GM12878 (cell line): ENCODE measurements around the gene MYRF. TPM values are rescaled to one million over a fixed set of nuclear protein-coding genes. Genes with fewer than 3 reads are reported as not detected.

ENCODE experiments used
- ATF7 ChIP-seq: fragments of 450-650 bp; IDR thresholded peaks from 2 replicates; pipeline ENCODE4 v1.6.1; 2016; ENCODE audit warnings: low read depth, mild to moderate bottlenecking
- DPF2 ChIP-seq: fragments of 450-650 bp; IDR thresholded peaks from 2 replicates; pipeline ENCODE4 v1.6.1; 2017; ENCODE audit warnings: mild to moderate bottlenecking
- HDAC6 ChIP-seq: fragments of 200-600 bp; sonication (generic); IDR thresholded peaks from one replicate; pipeline ENCODE4 v1.8.0; 2017; ENCODE audit warnings: antibody characterized with exemption; ENCODE audit not compliant: unreplicated experiment
- PAX8 ChIP-seq: fragments of 450-650 bp; IDR thresholded peaks from 2 replicates; pipeline ENCODE4 v1.6.1; 2017; ENCODE audit warnings: mild to moderate bottlenecking, moderate library complexity
- PBX3 ChIP-seq: IDR thresholded peaks from 2 replicates; pipeline ENCODE4 v1.6.1; 2011; ENCODE audit warnings: mild to moderate bottlenecking, low read depth, low read length, moderate library complexity; ENCODE audit not compliant: insufficient replicate concordance
- RAD51 ChIP-seq: fragments of 450-650 bp; IDR thresholded peaks from 2 replicates; pipeline ENCODE4 v1.6.1; 2016; ENCODE audit warnings: moderate library complexity, mild to moderate bottlenecking, inconsistent platforms
- RBBP5 ChIP-seq: fragments of 200-600 bp; sonication (generic); conservative IDR thresholded peaks from 2 replicates; pipeline ENCODE4 v1.6.1; 2016
- RFX5 ChIP-seq: IDR thresholded peaks from 2 replicates; pipeline ENCODE4 v1.6.1; 2011; ENCODE audit warnings: low read depth, low read length, improper control_type of control experiment
- RUNX3 ChIP-seq: IDR thresholded peaks from 2 replicates; pipeline ENCODE4 v1.6.1; 2012; ENCODE audit warnings: low read length, inconsistent platforms
- SIN3A ChIP-seq: IDR thresholded peaks from 2 replicates; pipeline ENCODE4 v1.6.1; 2012; ENCODE audit warnings: low read depth, low read length, improper control_type of control experiment
- TAF1 ChIP-seq: IDR thresholded peaks from 2 replicates; pipeline ENCODE4 v1.6.1; 2011; ENCODE audit warnings: mild to moderate bottlenecking, low read depth, low read length, borderline replicate concordance
- TCF12 ChIP-seq: IDR thresholded peaks from 2 replicates; pipeline ENCODE4 v1.6.1; 2011; ENCODE audit warnings: low read depth, mild to moderate bottlenecking, low read length
- TCF7 ChIP-seq: IDR thresholded peaks from 2 replicates; pipeline ENCODE4 v1.6.1; 2014; ENCODE audit warnings: antibody characterized with exemption, borderline replicate concordance
- ZBTB11 ChIP-seq: fragments of 450-650 bp; formaldehyde crosslinking; IDR thresholded peaks from 2 replicates; pipeline ENCODE4 v1.5.0; 2022; ENCODE audit warnings: mild to moderate bottlenecking, missing genetic modification characterization
- ZNF207 ChIP-seq: fragments of 450-650 bp; IDR thresholded peaks from 2 replicates; pipeline ENCODE4 v1.6.1; 2014; ENCODE audit warnings: antibody characterized with exemption, mild to moderate bottlenecking, borderline replicate concordance
- ZNF217 ChIP-seq: fragments of 450-650 bp; IDR thresholded peaks from 2 replicates; pipeline ENCODE4 v1.6.1; 2017; ENCODE audit warnings: antibody characterized with exemption, mild to moderate bottlenecking
- ZSCAN29 ChIP-seq: fragments of 450-650 bp; IDR thresholded peaks from 2 replicates; pipeline ENCODE4 v1.6.1; 2017; ENCODE audit warnings: mild to moderate bottlenecking, moderate library complexity
- polyA plus RNA-seq, 11 experiments: library from polyadenylated mRNA; depleted of rRNA in 4 of 11; unstranded in 6 of 11; stranded (reverse) in 5 of 11; fragments of >200 nt; fragmentation: Nextera tagmentation in 4 of 11; fragmentation: Illumina TruSeq in 1 of 11; extraction: Ambion mirVana in 4 of 11; extraction: Trizol in 1 of 11; gene quantifications; 1 replicate in 1 of 11; 2 replicates in 10 of 11; pipeline versions ENCODE4 v1.2.1 to v1.2.3, GENCODE V29; 2011 to 2016; ENCODE audit warnings: inconsistent platforms in 2 of 11, missing spikeins in 2 of 11, low read depth in 1 of 11
- total RNA-seq, 4 experiments: library from RNA; depleted of rRNA in 3 of 4; stranded (reverse); fragments of >200 nt in 3 of 4; fragmentation: Illumina TruSeq in 1 of 4; extraction: Trizol in 1 of 4; gene quantifications; 2 replicates each; pipeline versions ENCODE4 v1.2.1 to v1.2.3, GENCODE V29; 2013 to 2021
- TF ChIP-seq, protein P1 (sequence below): IDR thresholded peaks from 2 replicates; pipeline ENCODE4 v1.6.1; 2012; ENCODE audit warnings: low read length, inconsistent platforms
- TF ChIP-seq, protein P2 (sequence below): fragments of 450-650 bp; IDR thresholded peaks from 2 replicates; pipeline ENCODE4 v1.6.1; 2016; ENCODE audit warnings: mild to moderate bottlenecking
- TF ChIP-seq, protein P3 (sequence below): IDR thresholded peaks from 2 replicates; pipeline ENCODE4 v1.6.1; 2012; ENCODE audit warnings: mild to moderate bottlenecking, low read depth, low read length

Gene MYRF
- total and polyA plus RNA-seq, 10 of the 15 experiments (the other 5 are each of a cell fraction or from before 2014, with no cell fraction given): 0.27 to 15.6 (median 0.89) TPM

- TF ChIP-seq SIN3A (no peak; the same call in 1 of the 2 replicates), DPF2 (peak; percentile 69), RBBP5 (no peak), HDAC6 (peak; percentile 85), ZBTB11 (CRISPR knock-in tag) (no peak), ATF7 (no peak), PAX8 (no peak), RFX5 (no peak), TCF7 (no peak), ZSCAN29 (no peak), RUNX3 (no peak), PBX3 (no peak), TAF1 (no peak), ZNF217 (peak; percentile 47; the same call in 1 of the 2 replicates), ZNF207 (0 out of 2 replicates have a peak, but pooled peaks have one; percentile 37), TCF12 (no peak), RAD51 (no peak)
- TF ChIP-seq, protein P1, sequence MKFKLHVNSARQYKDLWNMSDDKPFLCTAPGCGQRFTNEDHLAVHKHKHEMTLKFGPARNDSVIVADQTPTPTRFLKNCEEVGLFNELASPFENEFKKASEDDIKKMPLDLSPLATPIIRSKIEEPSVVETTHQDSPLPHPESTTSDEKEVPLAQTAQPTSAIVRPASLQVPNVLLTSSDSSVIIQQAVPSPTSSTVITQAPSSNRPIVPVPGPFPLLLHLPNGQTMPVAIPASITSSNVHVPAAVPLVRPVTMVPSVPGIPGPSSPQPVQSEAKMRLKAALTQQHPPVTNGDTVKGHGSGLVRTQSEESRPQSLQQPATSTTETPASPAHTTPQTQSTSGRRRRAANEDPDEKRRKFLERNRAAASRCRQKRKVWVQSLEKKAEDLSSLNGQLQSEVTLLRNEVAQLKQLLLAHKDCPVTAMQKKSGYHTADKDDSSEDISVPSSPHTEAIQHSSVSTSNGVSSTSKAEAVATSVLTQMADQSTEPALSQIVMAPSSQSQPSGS: no peak
- TF ChIP-seq, protein P2, sequence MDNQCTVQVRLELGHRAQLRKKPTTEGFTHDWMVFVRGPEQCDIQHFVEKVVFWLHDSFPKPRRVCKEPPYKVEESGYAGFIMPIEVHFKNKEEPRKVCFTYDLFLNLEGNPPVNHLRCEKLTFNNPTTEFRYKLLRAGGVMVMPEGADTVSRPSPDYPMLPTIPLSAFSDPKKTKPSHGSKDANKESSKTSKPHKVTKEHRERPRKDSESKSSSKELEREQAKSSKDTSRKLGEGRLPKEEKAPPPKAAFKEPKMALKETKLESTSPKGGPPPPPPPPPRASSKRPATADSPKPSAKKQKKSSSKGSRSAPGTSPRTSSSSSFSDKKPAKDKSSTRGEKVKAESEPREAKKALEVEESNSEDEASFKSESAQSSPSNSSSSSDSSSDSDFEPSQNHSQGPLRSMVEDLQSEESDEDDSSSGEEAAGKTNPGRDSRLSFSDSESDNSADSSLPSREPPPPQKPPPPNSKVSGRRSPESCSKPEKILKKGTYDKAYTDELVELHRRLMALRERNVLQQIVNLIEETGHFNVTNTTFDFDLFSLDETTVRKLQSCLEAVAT: no peak
- TF ChIP-seq, protein P3, sequence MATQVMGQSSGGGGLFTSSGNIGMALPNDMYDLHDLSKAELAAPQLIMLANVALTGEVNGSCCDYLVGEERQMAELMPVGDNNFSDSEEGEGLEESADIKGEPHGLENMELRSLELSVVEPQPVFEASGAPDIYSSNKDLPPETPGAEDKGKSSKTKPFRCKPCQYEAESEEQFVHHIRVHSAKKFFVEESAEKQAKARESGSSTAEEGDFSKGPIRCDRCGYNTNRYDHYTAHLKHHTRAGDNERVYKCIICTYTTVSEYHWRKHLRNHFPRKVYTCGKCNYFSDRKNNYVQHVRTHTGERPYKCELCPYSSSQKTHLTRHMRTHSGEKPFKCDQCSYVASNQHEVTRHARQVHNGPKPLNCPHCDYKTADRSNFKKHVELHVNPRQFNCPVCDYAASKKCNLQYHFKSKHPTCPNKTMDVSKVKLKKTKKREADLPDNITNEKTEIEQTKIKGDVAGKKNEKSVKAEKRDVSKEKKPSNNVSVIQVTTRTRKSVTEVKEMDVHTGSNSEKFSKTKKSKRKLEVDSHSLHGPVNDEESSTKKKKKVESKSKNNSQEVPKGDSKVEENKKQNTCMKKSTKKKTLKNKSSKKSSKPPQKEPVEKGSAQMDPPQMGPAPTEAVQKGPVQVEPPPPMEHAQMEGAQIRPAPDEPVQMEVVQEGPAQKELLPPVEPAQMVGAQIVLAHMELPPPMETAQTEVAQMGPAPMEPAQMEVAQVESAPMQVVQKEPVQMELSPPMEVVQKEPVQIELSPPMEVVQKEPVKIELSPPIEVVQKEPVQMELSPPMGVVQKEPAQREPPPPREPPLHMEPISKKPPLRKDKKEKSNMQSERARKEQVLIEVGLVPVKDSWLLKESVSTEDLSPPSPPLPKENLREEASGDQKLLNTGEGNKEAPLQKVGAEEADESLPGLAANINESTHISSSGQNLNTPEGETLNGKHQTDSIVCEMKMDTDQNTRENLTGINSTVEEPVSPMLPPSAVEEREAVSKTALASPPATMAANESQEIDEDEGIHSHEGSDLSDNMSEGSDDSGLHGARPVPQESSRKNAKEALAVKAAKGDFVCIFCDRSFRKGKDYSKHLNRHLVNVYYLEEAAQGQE: no peak
These were observed 64.5 kb downstream of the MYRF start, which contains the start of gene FADS1 (continued) for GRCh38 chr11:61816736-61817455.
